Coronary artery (tissue), 2 donors: ENCODE data around the gene CA12.

ENCODE experiments used
- DNase-seq: peaks from one replicate; pipeline ENCODE4 v3.0.0-alpha.2; 2017; ENCODE audit warnings: low spot score
- H3K27ac ChIP-seq, 2 donors: fragments of 200-600 bp; sonication (generic); one replicate each; pipeline ENCODE4 v1.5.1; 2016 to 2019
- H3K4me3 ChIP-seq: fragments of 200-600 bp; sonication (generic); 2 replicates; pipeline ENCODE4 v1.5.1; 2016; ENCODE audit warnings: mild to moderate bottlenecking, moderate library complexity
- CTCF ChIP-seq: fragments of 200-600 bp; sonication (generic); IDR thresholded peaks from one replicate; pipeline ENCODE4 v1.5.1; 2019; ENCODE audit warnings: antibody characterized with exemption

The CA12 gene

GRCh38 chr15:63312286-63312685 is 69.4 kb downstream of the CA12 start:
- TF ChIP-seq CTCF: no peak
- no peak for DNase-seq
- Histone ChIP-seq H3K4me3 (no peak overlapping the region), H3K27ac (no peak overlapping the region)

- no peak for TF ChIP-seq CTCF
Observed at GRCh38 chr15:63310646-63311045, 71.0 kb downstream of the CA12 start.

GRCh38 chr15:63308947-63309346 is 72.7 kb downstream of the CA12 start:
- H3K27ac ChIP-seq: no peak overlapping the region
- no peak overlapping the region for H3K4me3 ChIP-seq
- no peak for TF ChIP-seq CTCF
- no peak for DNase-seq

More at GRCh38 chr15:63310646-63311045, 71.0 kb downstream of the CA12 start:
- no peak overlapping the region for H3K27ac ChIP-seq
- no peak for DNase-seq
- no peak overlapping the region for H3K4me3 ChIP-seq

- H3K4me3 ChIP-seq: no peak overlapping the region
- TF ChIP-seq CTCF: no peak
- H3K27ac ChIP-seq: no peak overlapping the region
- DNase-seq: no peak
Observed at GRCh38 chr15:63308491-63308890, 73.2 kb downstream of the CA12 start.

GRCh38 chr15:63306492-63307073 is 75.1 kb downstream of the CA12 start:
- Histone ChIP-seq H3K4me3 (no peak overlapping the region), H3K27ac (no peak overlapping the region)
- no peak for TF ChIP-seq CTCF
- no peak for DNase-seq

- no peak overlapping the region for H3K27ac ChIP-seq
- no peak overlapping the region for H3K4me3 ChIP-seq
- no peak for DNase-seq
- no peak for TF ChIP-seq CTCF
Observed at GRCh38 chr15:63305260-63305659, 76.4 kb downstream of the CA12 start.

GRCh38 chr15:63301088-63301487 is 80.6 kb downstream of the CA12 start:
- TF ChIP-seq CTCF: no peak
- DNase-seq: no peak
- Histone ChIP-seq H3K27ac (no peak overlapping the region), H3K4me3 (no peak overlapping the region)
